Neural cell (in vitro differentiated cells): ENCODE data around the gene LMO1. TPM values are rescaled to one million over a fixed set of nuclear protein-coding genes. Genes with fewer than 3 reads are reported as not detected.

ENCODE experiments used
- H2AFZ ChIP-seq: fragments of 200-600, 300-800 bp; sonication (generic), shearing (Covaris generic); 2 replicates; pipeline ENCODE4 v1.6.0; 2014; ENCODE audit warnings: low read depth, mild to moderate bottlenecking, antibody characterized with exemption, low read length, moderate library complexity
- H3F3A ChIP-seq: fragments of 200-600 bp; shearing (Covaris generic); 2 replicates; pipeline ENCODE4 v1.6.1; 2016; ENCODE audit warnings: mild to moderate bottlenecking, moderate library complexity, mixed read lengths, antibody characterized with exemption, low read length; ENCODE audit not compliant: insufficient read depth, poor library complexity, severe bottlenecking
- H3K27ac ChIP-seq: fragments of 200-600, 300-800 bp; sonication (generic), shearing (Covaris generic); 2 replicates; pipeline ENCODE4 v1.5.1; 2014; ENCODE audit warnings: mild to moderate bottlenecking, low read length, moderate library complexity
- H3K27me3 ChIP-seq: fragments of 300-800, 200-600 bp; sonication (generic), shearing (Covaris generic); 2 replicates; pipeline ENCODE4 v1.6.0; 2014; ENCODE audit warnings: mild to moderate bottlenecking, low read depth, low read length, moderate library complexity; ENCODE audit not compliant: insufficient read depth
- H3K36me3 ChIP-seq: fragments of 300-800, 200-600 bp; sonication (generic), shearing (Covaris generic); 2 replicates; pipeline ENCODE4 v1.5.1; 2014; ENCODE audit warnings: mild to moderate bottlenecking, antibody characterized with exemption, low read length, moderate library complexity; ENCODE audit not compliant: insufficient read depth
- H3K4me2 ChIP-seq: fragments of 300-800, 200-600 bp; sonication (generic), shearing (Covaris generic); 2 replicates; pipeline ENCODE4 v1.6.0; 2014; ENCODE audit warnings: mild to moderate bottlenecking, low read length
- H3K4me3 ChIP-seq: fragments of 300-800, 200-600 bp; sonication (generic), shearing (Covaris generic); 2 replicates; pipeline ENCODE4 v1.5.1; 2014; ENCODE audit warnings: mild to moderate bottlenecking, low read length, moderate library complexity
- H3K79me2 ChIP-seq: fragments of 200-600 bp; shearing (Covaris generic); replicated peaks from 2 replicates; pipeline ENCODE4 v1.6.0; 2014; ENCODE audit warnings: mild to moderate bottlenecking, low read length, moderate library complexity; ENCODE audit not compliant: insufficient read depth
- H3K9ac ChIP-seq: fragments of 300-800, 200-600 bp; sonication (generic), shearing (Covaris generic); 2 replicates; pipeline ENCODE4 v1.6.1; 2016; ENCODE audit warnings: mild to moderate bottlenecking, low read length, mixed read lengths
- H3K9me2 ChIP-seq: fragments of 200-600 bp; shearing (Covaris generic); 2 replicates; pipeline ENCODE4 v1.6.1; 2016; ENCODE audit warnings: mild to moderate bottlenecking, low read length, mixed read lengths; ENCODE audit not compliant: insufficient read depth
- H3K9me3 ChIP-seq: fragments of 200-600, 300-800 bp; sonication (generic), shearing (Covaris generic); 2 replicates; pipeline ENCODE4 v1.6.1; 2016; ENCODE audit warnings: mild to moderate bottlenecking, mixed run types, low read length, moderate library complexity, mixed read lengths
- H4K20me1 ChIP-seq: fragments of 200-600 bp; shearing (Covaris generic); 2 replicates; pipeline ENCODE4 v1.6.1; 2016; ENCODE audit warnings: mild to moderate bottlenecking, mixed run types; ENCODE audit not compliant: insufficient read depth
- EP300 ChIP-seq: fragments of 450-650 bp; conservative IDR thresholded peaks from 2 replicates; pipeline ENCODE4 v1.6.1; 2014; ENCODE audit warnings: antibody characterized with exemption, mild to moderate bottlenecking, moderate library complexity; ENCODE audit not compliant: poor library complexity, severe bottlenecking
- EZH2 ChIP-seq: fragments of 200-600, 300-800 bp; shearing (Covaris generic), sonication (generic); IDR thresholded peaks from 2 replicates; pipeline ENCODE4 v1.6.1; 2014; ENCODE audit warnings: antibody characterized with exemption, low read length, borderline replicate concordance, mild to moderate bottlenecking; ENCODE audit not compliant: insufficient read depth, poor library complexity, severe bottlenecking
- MXI1 ChIP-seq: fragments of 450-650 bp; conservative IDR thresholded peaks from 2 replicates; pipeline ENCODE4 v1.6.1; 2014; ENCODE audit warnings: antibody characterized with exemption, mild to moderate bottlenecking; ENCODE audit not compliant: poor library complexity, severe bottlenecking
- POLR2AphosphoS5 ChIP-seq: IDR thresholded peaks from 2 replicates; pipeline ENCODE4 v1.6.1; 2012
- RAD21 ChIP-seq: fragments of 450-650 bp; conservative IDR thresholded peaks from 2 replicates; pipeline ENCODE4 v1.6.1; 2014; ENCODE audit warnings: antibody characterized with exemption, mild to moderate bottlenecking, moderate library complexity
- SMC3 ChIP-seq: fragments of 450-650 bp; conservative IDR thresholded peaks from 2 replicates; pipeline ENCODE4 v1.6.1; 2014; ENCODE audit warnings: antibody characterized with exemption, mild to moderate bottlenecking, moderate library complexity; ENCODE audit not compliant: poor library complexity
- TAF1 ChIP-seq: IDR thresholded peaks from 2 replicates; pipeline ENCODE4 v1.6.1; 2012; ENCODE audit warnings: low read depth
- polyA plus RNA-seq: library from polyadenylated mRNA; depleted of rRNA; stranded (reverse); fragments of >200 nt; gene quantifications from 2 replicates; pipeline ENCODE4 v1.2.3, GENCODE V29; 2014
- TF ChIP-seq, protein P1 (sequence below): IDR thresholded peaks from 2 replicates; pipeline ENCODE4 v1.6.1; 2012; ENCODE audit warnings: borderline replicate concordance
- TF ChIP-seq, protein P2 (sequence below): fragments of 450-650 bp; IDR thresholded peaks from 2 replicates; pipeline ENCODE4 v1.5.1; 2014; ENCODE audit warnings: antibody characterized with exemption, mild to moderate bottlenecking, moderate library complexity; ENCODE audit not compliant: poor library complexity, severe bottlenecking

Gene LMO1
- polyA plus RNA-seq, 1 donor from 2014 or later: 4.4 TPM

DNA sequence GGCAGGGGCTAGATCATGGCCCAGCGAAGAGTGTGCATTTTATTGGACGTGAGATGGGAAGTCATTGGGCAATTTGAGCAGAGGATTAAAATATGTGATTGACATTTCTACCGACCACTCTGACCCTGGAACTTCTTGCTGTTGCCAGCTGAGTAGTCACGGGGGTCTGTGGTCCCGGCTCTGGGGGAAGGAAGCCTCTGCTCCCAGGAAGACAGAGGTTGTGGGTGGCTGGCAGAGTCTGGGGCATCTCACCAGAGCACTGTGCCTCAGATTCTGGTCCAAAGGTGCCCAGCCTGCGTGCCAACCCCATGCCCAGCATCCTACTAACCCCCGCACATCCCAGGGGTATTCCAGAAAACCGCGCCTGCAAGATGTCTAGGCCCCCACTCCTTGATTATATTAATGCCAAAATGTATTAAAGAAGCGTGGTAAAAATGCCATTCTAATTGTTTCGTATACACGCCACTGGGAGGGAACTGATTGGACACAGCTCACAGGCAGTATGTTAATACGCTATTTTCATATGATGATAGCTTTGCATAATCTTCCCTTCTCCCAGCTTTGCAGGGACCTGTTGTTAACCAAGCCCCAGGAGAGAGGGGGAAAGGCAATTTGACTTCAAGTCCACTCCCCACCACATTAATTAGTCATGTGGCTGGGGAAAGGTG lies 25.3 kb upstream of the LMO1 start:
- H3K4me2 ChIP-seq: no peak overlapping the region
- no peaks in the 10 kb centered on the region for H3K9me3 ChIP-seq
- TF ChIP-seq RAD21 (no peak), EZH2 (no peak), POLR2AphosphoS5 (no peak), MXI1 (no peak), SMC3 (no peak), TAF1 (no peak), EP300 (no peak)
- TF ChIP-seq, protein P1, sequence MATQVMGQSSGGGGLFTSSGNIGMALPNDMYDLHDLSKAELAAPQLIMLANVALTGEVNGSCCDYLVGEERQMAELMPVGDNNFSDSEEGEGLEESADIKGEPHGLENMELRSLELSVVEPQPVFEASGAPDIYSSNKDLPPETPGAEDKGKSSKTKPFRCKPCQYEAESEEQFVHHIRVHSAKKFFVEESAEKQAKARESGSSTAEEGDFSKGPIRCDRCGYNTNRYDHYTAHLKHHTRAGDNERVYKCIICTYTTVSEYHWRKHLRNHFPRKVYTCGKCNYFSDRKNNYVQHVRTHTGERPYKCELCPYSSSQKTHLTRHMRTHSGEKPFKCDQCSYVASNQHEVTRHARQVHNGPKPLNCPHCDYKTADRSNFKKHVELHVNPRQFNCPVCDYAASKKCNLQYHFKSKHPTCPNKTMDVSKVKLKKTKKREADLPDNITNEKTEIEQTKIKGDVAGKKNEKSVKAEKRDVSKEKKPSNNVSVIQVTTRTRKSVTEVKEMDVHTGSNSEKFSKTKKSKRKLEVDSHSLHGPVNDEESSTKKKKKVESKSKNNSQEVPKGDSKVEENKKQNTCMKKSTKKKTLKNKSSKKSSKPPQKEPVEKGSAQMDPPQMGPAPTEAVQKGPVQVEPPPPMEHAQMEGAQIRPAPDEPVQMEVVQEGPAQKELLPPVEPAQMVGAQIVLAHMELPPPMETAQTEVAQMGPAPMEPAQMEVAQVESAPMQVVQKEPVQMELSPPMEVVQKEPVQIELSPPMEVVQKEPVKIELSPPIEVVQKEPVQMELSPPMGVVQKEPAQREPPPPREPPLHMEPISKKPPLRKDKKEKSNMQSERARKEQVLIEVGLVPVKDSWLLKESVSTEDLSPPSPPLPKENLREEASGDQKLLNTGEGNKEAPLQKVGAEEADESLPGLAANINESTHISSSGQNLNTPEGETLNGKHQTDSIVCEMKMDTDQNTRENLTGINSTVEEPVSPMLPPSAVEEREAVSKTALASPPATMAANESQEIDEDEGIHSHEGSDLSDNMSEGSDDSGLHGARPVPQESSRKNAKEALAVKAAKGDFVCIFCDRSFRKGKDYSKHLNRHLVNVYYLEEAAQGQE: no peak
- TF ChIP-seq, protein P2, sequence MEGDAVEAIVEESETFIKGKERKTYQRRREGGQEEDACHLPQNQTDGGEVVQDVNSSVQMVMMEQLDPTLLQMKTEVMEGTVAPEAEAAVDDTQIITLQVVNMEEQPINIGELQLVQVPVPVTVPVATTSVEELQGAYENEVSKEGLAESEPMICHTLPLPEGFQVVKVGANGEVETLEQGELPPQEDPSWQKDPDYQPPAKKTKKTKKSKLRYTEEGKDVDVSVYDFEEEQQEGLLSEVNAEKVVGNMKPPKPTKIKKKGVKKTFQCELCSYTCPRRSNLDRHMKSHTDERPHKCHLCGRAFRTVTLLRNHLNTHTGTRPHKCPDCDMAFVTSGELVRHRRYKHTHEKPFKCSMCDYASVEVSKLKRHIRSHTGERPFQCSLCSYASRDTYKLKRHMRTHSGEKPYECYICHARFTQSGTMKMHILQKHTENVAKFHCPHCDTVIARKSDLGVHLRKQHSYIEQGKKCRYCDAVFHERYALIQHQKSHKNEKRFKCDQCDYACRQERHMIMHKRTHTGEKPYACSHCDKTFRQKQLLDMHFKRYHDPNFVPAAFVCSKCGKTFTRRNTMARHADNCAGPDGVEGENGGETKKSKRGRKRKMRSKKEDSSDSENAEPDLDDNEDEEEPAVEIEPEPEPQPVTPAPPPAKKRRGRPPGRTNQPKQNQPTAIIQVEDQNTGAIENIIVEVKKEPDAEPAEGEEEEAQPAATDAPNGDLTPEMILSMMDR: no peak
- H4K20me1 ChIP-seq: no peaks in the 10 kb centered on the region
- peak overlapping the region; percentile 7 for H2AFZ ChIP-seq
- no peak overlapping the region for H3K4me3 ChIP-seq
- H3K9ac ChIP-seq: no peak overlapping the region
- no peaks in the 10 kb centered on the region for H3K9me2 ChIP-seq
- H3K27ac ChIP-seq: no peak overlapping the region
- no peaks in the 10 kb centered on the region for H3K36me3 ChIP-seq
- H3K79me2 ChIP-seq: no peaks in the 10 kb centered on the region
- H3K27me3 ChIP-seq: no peaks in the 10 kb centered on the region
- H3F3A ChIP-seq: no peaks in the 10 kb centered on the region

DNA sequence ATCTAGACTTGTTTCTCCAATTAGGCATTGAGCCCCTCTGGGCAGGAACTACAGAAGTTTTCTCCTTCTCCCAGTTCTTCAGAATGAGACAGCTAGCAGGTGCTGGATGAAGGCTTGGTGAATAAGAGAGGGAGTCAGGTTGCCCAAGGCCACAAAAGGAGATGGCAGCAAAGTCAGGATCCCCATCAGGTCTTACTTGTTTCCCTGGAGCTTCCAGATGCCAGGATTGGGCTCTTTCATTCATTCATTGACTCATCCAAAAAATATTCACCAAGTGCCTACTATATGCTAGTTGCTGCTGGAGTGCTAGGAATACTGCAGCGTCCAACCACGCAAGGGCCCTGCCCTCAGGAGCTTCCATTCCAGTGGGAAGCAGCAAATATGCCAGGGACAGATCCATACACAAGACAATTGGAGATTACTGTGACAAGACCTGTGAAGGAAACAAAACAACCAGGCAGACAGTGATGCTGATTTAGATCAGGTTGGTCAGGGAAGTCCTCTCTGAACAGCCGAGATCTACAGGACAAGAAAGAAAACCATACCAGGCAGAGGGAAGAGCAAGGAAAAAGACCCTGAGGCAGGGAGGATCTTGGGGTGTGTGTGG lies 24.6 kb upstream of the LMO1 start:
- Histone ChIP-seq H3K9ac (no peak overlapping the region), H3K36me3 (no peaks in the 10 kb centered on the region)

More for the DNA sequence above, 24.6 kb upstream of the LMO1 start:
- Histone ChIP-seq H3K79me2 (no peaks in the 10 kb centered on the region), H3F3A (no peaks in the 10 kb centered on the region), H3K9me3 (no peaks in the 10 kb centered on the region), H4K20me1 (no peaks in the 10 kb centered on the region), H3K27ac (no peak overlapping the region), H3K27me3 (no peaks in the 10 kb centered on the region), H2AFZ (no peak overlapping the region), H3K4me2 (no peak overlapping the region), H3K4me3 (no peak overlapping the region), H3K9me2 (no peaks in the 10 kb centered on the region)
- TF ChIP-seq POLR2AphosphoS5 (no peak), TAF1 (no peak), EP300 (no peak), EZH2 (no peak), RAD21 (no peak), SMC3 (no peak), MXI1 (no peak)
- TF ChIP-seq, protein P1: no peak
- TF ChIP-seq, protein P2: no peak
